ENCODE measurements around the gene CTSC. TPM values are rescaled to one million over a fixed set of nuclear protein-coding genes. Genes with fewer than 3 reads are reported as not detected.
A peak's percentile ranks its signal among the peaks of the same experiment; 100 is the strongest.

The CTSC gene
- 269 to 299 TPM (median 293 TPM) in 3 replicates for total RNA-seq (2021)
- percentile 98 among the genes with signal in this experiment for Bru-seq, nascent RNA
- long read RNA-seq, experiment 1, full-length matches to known transcripts: 665 of 779 reads
- long read RNA-seq, experiment 1, partial matches to known transcripts: 56 of 779 reads
- long read RNA-seq, experiment 1, other reads (novel, unspliced or antisense): 58 of 779 reads
- long read RNA-seq, experiment 2, full-length matches to known transcripts: 403 of 571 reads
- long read RNA-seq, experiment 2, partial matches to known transcripts: 82 of 571 reads
- long read RNA-seq, experiment 2, other reads (novel, unspliced or antisense): 86 of 571 reads
- long read RNA-seq, experiment 3, full-length matches to known transcripts: 821 of 876 reads
- long read RNA-seq, experiment 3, partial matches to known transcripts: 16 of 876 reads
- long read RNA-seq, experiment 3, other reads (novel, unspliced or antisense): 39 of 876 reads

GRCh38 chr11:88337181-88337986 is at the start of gene CTSC:
Gene CTSC, minus strand, starts transcription at chr11:88337736. Its CDS starts 64 bp downstream, at chr11:88337672.
- ATAC-seq: peak; percentile 77
- Mint-ChIP-seq H3K4me3 (peak within 1 kb of the TSS; percentile 96), H3K27ac (peak within 1 kb of the TSS; percentile 97), H3K9me3 (no peaks in the 10 kb centered on the region), H3K4me1 (peaks cover 53% of the 10 kb centered on the region), H3K36me3 (peaks cover 32% of the 10 kb centered on the region), H3K27me3 (ENCODE audit: low read depth) (no peaks in the 10 kb centered on the region)
- peak; percentile 93 for DNase-seq (ENCODE audit: low spot score)
- POLR2A ChIA-PET: interaction anchor here (0.5 to 2.2 kb wide), 7 partner anchors 9 to 162 kb away, joined by 3 to 26 read pairs (median 3); partner anchors contain the start of gene RAB38
- CTCF ChIA-PET: interaction anchor here (0.6 to 1.3 kb wide), 5 partner anchors 29 to 321 kb away, joined by 3 to 5 read pairs (median 3); no protein-coding TSS in a partner anchor
- TF ChIP-seq ZMAT4 (CRISPR knock-in tag; IDR thresholded peaks at IDR 0.05) (no peak), NR2C2 (CRISPR knock-in tag; IDR thresholded peaks at IDR 0.05) (0 out of 2 replicates have a peak, but pooled peaks have one; percentile 36), ZNF281 (CRISPR knock-in tag; IDR thresholded peaks at IDR 0.05) (peak; percentile 91), FOXP4 (CRISPR knock-in tag; IDR thresholded peaks at IDR 0.05) (peak; percentile 72; the same call in 1 of the 2 replicates), E2F5 (CRISPR knock-in tag; IDR thresholded peaks at IDR 0.05) (peak; percentile 45; the same call in 1 of the 2 replicates), ZSCAN18 (CRISPR knock-in tag; IDR thresholded peaks at IDR 0.05) (no peak), JUN (CRISPR knock-in tag; IDR thresholded peaks at IDR 0.05) (0 out of 2 replicates have a peak, but pooled peaks have one; percentile 22), SOX15 (CRISPR knock-in tag; IDR thresholded peaks at IDR 0.05) (no peak), MLX (CRISPR knock-in tag; IDR thresholded peaks at IDR 0.05) (peak; percentile 91; the same call in 1 of the 2 replicates), ATF1 (CRISPR knock-in tag; IDR thresholded peaks at IDR 0.05) (no peak), CREM (CRISPR knock-in tag; IDR thresholded peaks at IDR 0.05) (peak; percentile 77), JAZF1 (CRISPR knock-in tag; IDR thresholded peaks at IDR 0.05) (no peak), NFYB (CRISPR knock-in tag; conservative IDR thresholded peaks at IDR 0.05; ENCODE audit: low read depth) (no peak), ETV6 (CRISPR knock-in tag; IDR thresholded peaks at IDR 0.05) (peak; percentile 98), ARID4B (CRISPR knock-in tag; IDR thresholded peaks at IDR 0.05; ENCODE audit: borderline replicate concordance) (peak; percentile 88; the same call in 1 of the 2 replicates), SMAD4 (CRISPR knock-in tag; IDR thresholded peaks at IDR 0.05) (no peak), GRHL2 (CRISPR knock-in tag; IDR thresholded peaks at IDR 0.05; ENCODE audit: insufficient replicate concordance, severe bottlenecking) (no peak), ZNF219 (CRISPR knock-in tag; IDR thresholded peaks at IDR 0.05; ENCODE audit: borderline replicate concordance) (peak; percentile 58; the same call in 1 of the 2 replicates)
